ENCODE data around the gene TRIM44. TPM values are rescaled to one million over a fixed set of nuclear protein-coding genes. Genes with fewer than 3 reads are reported as not detected.

TRIM44 gene
- total RNA-seq, 1 donor from 2014 or later, result 68.7 TPM

- Mint-ChIP-seq H3K4me1 (ENCODE audit: low read depth) (peaks cover 61% of the 10 kb centered on the region), H3K27me3 (ENCODE audit: low read depth) (no peaks in the 10 kb centered on the region), H3K36me3 (ENCODE audit: low read depth) (peaks cover 2% of the 10 kb centered on the region), H3K27ac (ENCODE audit: unreplicated experiment) (no peak overlapping the region), H3K4me3 (ENCODE audit: unreplicated experiment) (no peak overlapping the region), H3K9me3 (ENCODE audit: low read depth) (no peaks in the 10 kb centered on the region)
- TF ChIP-seq CTCF (IDR thresholded peaks at IDR 0.05), result no peak
- no peak for DNase-seq (ENCODE audit: low spot score)
These were observed 129.7 kb downstream of the TRIM44 start for GRCh38 chr11:35792148-35792845.

DNA sequence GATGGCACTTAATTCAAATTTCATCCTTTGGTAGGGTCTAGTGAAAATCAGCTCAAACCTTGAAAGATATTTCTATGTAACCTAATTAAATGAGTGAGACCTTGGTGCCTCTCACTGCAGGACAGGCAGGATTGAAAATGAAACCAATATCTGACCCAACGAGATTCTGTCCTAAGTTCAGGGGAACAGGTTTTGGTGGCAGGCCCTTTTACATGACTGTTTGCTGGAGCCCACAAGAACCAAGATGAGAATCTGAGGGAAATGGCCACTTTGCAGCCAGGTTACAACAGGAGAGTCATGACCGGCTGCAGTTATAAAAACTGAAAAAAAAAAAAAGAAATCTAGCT is 130.2 kb downstream of the TRIM44 start:
- Mint-ChIP-seq H3K4me3 (ENCODE audit: unreplicated experiment) (no peak overlapping the region), H3K27ac (ENCODE audit: unreplicated experiment) (no peak overlapping the region), H3K36me3 (ENCODE audit: low read depth) (peaks cover 2% of the 10 kb centered on the region), H3K9me3 (ENCODE audit: low read depth) (no peaks in the 10 kb centered on the region), H3K27me3 (ENCODE audit: low read depth) (no peaks in the 10 kb centered on the region), H3K4me1 (ENCODE audit: low read depth) (peaks cover 61% of the 10 kb centered on the region)
- DNase-seq (ENCODE audit: low spot score), result no peak
- no peak for TF ChIP-seq CTCF (IDR thresholded peaks at IDR 0.05)

DNA sequence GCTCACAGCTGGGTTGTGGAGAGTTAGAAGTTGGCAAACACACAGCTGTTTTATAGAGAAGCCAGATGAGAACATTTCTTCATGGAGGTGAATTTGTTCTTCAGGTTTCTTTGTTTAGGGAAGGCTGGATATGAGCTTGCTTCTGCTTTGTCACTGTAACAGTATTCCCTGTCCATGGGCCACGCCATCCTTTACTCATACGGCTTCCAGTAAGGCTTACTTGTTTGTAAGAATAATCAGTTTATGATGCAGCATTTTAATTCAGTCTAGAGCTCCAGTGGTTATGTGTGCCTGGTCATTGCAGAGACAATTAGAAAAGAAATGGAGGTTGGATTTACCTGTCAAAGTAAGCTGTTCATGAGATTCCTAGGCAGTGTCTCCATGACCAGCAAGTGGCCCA is 131.8 kb downstream of the TRIM44 start:
- Mint-ChIP-seq H3K4me1 (ENCODE audit: low read depth) (peaks cover 64% of the 10 kb centered on the region), H3K27ac (ENCODE audit: unreplicated experiment) (no peak overlapping the region), H3K36me3 (ENCODE audit: low read depth) (peaks cover 2% of the 10 kb centered on the region), H3K27me3 (ENCODE audit: low read depth) (no peaks in the 10 kb centered on the region), H3K9me3 (ENCODE audit: low read depth) (no peaks in the 10 kb centered on the region), H3K4me3 (ENCODE audit: unreplicated experiment) (no peak overlapping the region)
- no peak for DNase-seq (ENCODE audit: low spot score)
- TF ChIP-seq CTCF (IDR thresholded peaks at IDR 0.05), result no peak

- H3K27me3 Mint-ChIP-seq (ENCODE audit: low read depth), result no peaks in the 10 kb centered on the region
- peaks cover 66% of the 10 kb centered on the region for H3K4me1 Mint-ChIP-seq (ENCODE audit: low read depth)
- no peak for TF ChIP-seq CTCF (IDR thresholded peaks at IDR 0.05)
- no peaks in the 10 kb centered on the region for H3K9me3 Mint-ChIP-seq (ENCODE audit: low read depth)
- no peak overlapping the region for H3K4me3 Mint-ChIP-seq (ENCODE audit: unreplicated experiment)
- no peak for DNase-seq (ENCODE audit: low spot score)
- peak overlapping the region; percentile 17 for H3K27ac Mint-ChIP-seq (ENCODE audit: unreplicated experiment)
- H3K36me3 Mint-ChIP-seq (ENCODE audit: low read depth), result peaks cover 2% of the 10 kb centered on the region
These were observed 132.3 kb downstream of the TRIM44 start for GRCh38 chr11:35794850-35795249.

- DNase-seq (ENCODE audit: low spot score), result no peak
- Mint-ChIP-seq H3K4me3 (ENCODE audit: unreplicated experiment) (no peak overlapping the region), H3K36me3 (ENCODE audit: low read depth) (no peaks in the 10 kb centered on the region), H3K9me3 (ENCODE audit: low read depth) (no peaks in the 10 kb centered on the region), H3K27me3 (ENCODE audit: low read depth) (no peaks in the 10 kb centered on the region), H3K4me1 (ENCODE audit: low read depth) (peaks cover 58% of the 10 kb centered on the region), H3K27ac (ENCODE audit: unreplicated experiment) (peak overlapping the region; percentile 68)
- no peak for TF ChIP-seq CTCF (IDR thresholded peaks at IDR 0.05)
These were observed 134.0 kb downstream of the TRIM44 start for GRCh38 chr11:35796562-35796961.
